HepG2 (cell line): ENCODE results near the gene ZNF431. TPM values are rescaled to one million over a fixed set of nuclear protein-coding genes. Genes with fewer than 3 reads are reported as not detected.

ENCODE experiments used
- ATAC-seq: fragments of 200-7000 bp; cut with Tn5 transposase; 3 replicates; pipeline ENCODE4 v1.9.1; 2020; ENCODE audit warnings: mild to moderate bottlenecking, moderate library complexity
- BruUV-seq: library from RNA; stranded (reverse); fragments of 400-500 nt; replicated peaks from 2 replicates; lab custom pipeline; 2021; lab: Mats Ljungman, UMichigan
- CTCF ChIA-PET: fragments of 300-600 bp; formaldehyde crosslinking; extraction: SDS; loops from one replicate; lab custom pipeline; 2021; ENCODE audit warnings: low total read pairs, inconsistent platforms, low intra/inter-chr PET ratio; lab: Yijun Ruan, JAX
- POLR2A ChIA-PET: fragments of 350-600 bp; sonication (Branson Sonifier 250); formaldehyde crosslinking; loops from one replicate; lab custom pipeline; 2020; ENCODE audit warnings: antibody characterized with exemption, inconsistent platforms; lab: Yijun Ruan, JAX
- DNase-seq: peaks from one replicate; pipeline ENCODE4 v3.0.0-alpha.2; 2015; ENCODE audit warnings: low spot score
- FAIRE-seq: peaks from 3 replicates; lab custom pipeline; 2011; peaks lifted over from hg19 to GRCh38; lab: Jason Lieb, UNC
- H2AFZ ChIP-seq: one replicate; pipeline ENCODE4 v1.6.1; 2011; ENCODE audit warnings: low read length, inconsistent platforms
- H3K27ac ChIP-seq: fragments of 300-600 bp; 3 replicates; pipeline ENCODE4 v1.8.0; 2011; ENCODE audit warnings: mixed run types, mild to moderate bottlenecking, mixed read lengths, low read length, inconsistent platforms; ENCODE audit not compliant: insufficient read depth; ENCODE audit errors: extremely low read length
- H3K27me3 ChIP-seq, 2 experiments: fragments of 200-600 bp in 1 of 2; 2 replicates in 1 of 2; 3 replicates in 1 of 2; pipeline versions ENCODE4 v1.6.0 to v1.8.0; 2011; ENCODE audit warnings: low read length in 2 of 2, mild to moderate bottlenecking in 2 of 2, moderate library complexity in 2 of 2, inconsistent platforms in 1 of 2; ENCODE audit not compliant: insufficient read depth in 2 of 2, control insufficient read depth in 1 of 2
- H3K36me3 ChIP-seq, 2 experiments: fragments of 200-600 bp in 1 of 2; replicated peaks in 1 of 2; 2 replicates in 1 of 2; 3 replicates in 1 of 2; pipeline versions ENCODE4 v1.5.1 to v1.8.0; 2011; ENCODE audit warnings: low read length in 2 of 2, inconsistent platforms in 1 of 2; ENCODE audit not compliant: insufficient read depth in 2 of 2, control insufficient read depth in 1 of 2
- H3K4me1 ChIP-seq: 2 replicates; pipeline ENCODE4 v1.5.1; 2012; ENCODE audit warnings: low read length, inconsistent platforms; ENCODE audit not compliant: insufficient read depth
- H3K4me2 ChIP-seq: 2 replicates; pipeline ENCODE4 v1.6.0; 2011; ENCODE audit warnings: low read depth, low read length, inconsistent platforms
- H3K4me3 ChIP-seq, 3 experiments: fragments of 200-600 bp in 1 of 3; sonication (generic), shearing (Covaris generic) in 1 of 3; replicated peaks in 1 of 3; 2 replicates each; pipeline ENCODE4 v1.5.1; 2011 to 2016; ENCODE audit warnings: low read length in 3 of 3, inconsistent platforms in 2 of 3, low read depth in 2 of 3, mild to moderate bottlenecking in 2 of 3, control low read depth in 1 of 3, mixed read lengths in 1 of 3; ENCODE audit not compliant: insufficient read depth in 1 of 3
- H3K79me2 ChIP-seq: one replicate; pipeline ENCODE4 v1.6.1; 2011; ENCODE audit warnings: low read length, inconsistent platforms; ENCODE audit not compliant: insufficient read depth
- H3K9ac ChIP-seq: 2 replicates; pipeline ENCODE4 v1.6.0; 2011; ENCODE audit warnings: mild to moderate bottlenecking, low read depth, low read length, inconsistent platforms; ENCODE audit not compliant: insufficient read depth
- H3K9me3 ChIP-seq: 2 replicates; pipeline ENCODE4 v1.5.1; 2012; ENCODE audit warnings: mild to moderate bottlenecking, low read length
- H4K20me1 ChIP-seq: 2 replicates; pipeline ENCODE4 v1.6.0; 2011; ENCODE audit warnings: inconsistent platforms, mild to moderate bottlenecking, low read length, moderate library complexity; ENCODE audit not compliant: insufficient read depth
- GPBP1L1 ChIP-seq: sonication (generic); formaldehyde crosslinking; IDR thresholded peaks from 2 replicates; pipeline ENCODE4 v1.5.0; 2020; ENCODE audit warnings: mild to moderate bottlenecking, missing genetic modification reagents
- HNRNPUL1 ChIP-seq: fragments of 200-400 bp; formaldehyde crosslinking; IDR thresholded peaks from 2 replicates; pipeline ENCODE4 v1.6.1; 2017; ENCODE audit warnings: low read depth, mild to moderate bottlenecking, low read length, moderate library complexity
- PRDM4 ChIP-seq: sonication (generic); formaldehyde crosslinking; IDR thresholded peaks from 2 replicates; pipeline ENCODE4 v1.9.0; 2021; ENCODE audit warnings: missing genetic modification reagents, borderline replicate concordance
- PRMT3 ChIP-seq: sonication (generic); formaldehyde crosslinking; IDR thresholded peaks from 2 replicates; pipeline ENCODE4 v1.8.1; 2022; ENCODE audit warnings: low read depth, mild to moderate bottlenecking, moderate library complexity, missing genetic modification reagents, borderline replicate concordance
- RXRA ChIP-seq: sonication (generic); formaldehyde crosslinking; IDR thresholded peaks from 2 replicates; pipeline ENCODE4 v1.5.1; 2020; ENCODE audit warnings: missing genetic modification reagents
- ZBTB4 ChIP-seq: sonication (generic); formaldehyde crosslinking; IDR thresholded peaks from 2 replicates; pipeline ENCODE4 v1.4.0; 2020; ENCODE audit warnings: missing genetic modification reagents, mild to moderate bottlenecking, borderline replicate concordance
- ZFP62 ChIP-seq: sonication (generic); formaldehyde crosslinking; IDR thresholded peaks from 2 replicates; pipeline ENCODE4 v1.4.0; 2020; ENCODE audit warnings: missing genetic modification reagents
- ZKSCAN1 ChIP-seq: fragments of 150-350 bp; IDR thresholded peaks from 2 replicates; pipeline ENCODE4 v1.6.1; 2014; ENCODE audit warnings: low read length
- ZNF143 ChIP-seq: sonication (generic); formaldehyde crosslinking; IDR thresholded peaks from 2 replicates; pipeline ENCODE4 v1.4.0; 2020; ENCODE audit warnings: missing genetic modification reagents
- ZNF260 ChIP-seq: sonication (generic); formaldehyde crosslinking; IDR thresholded peaks from 2 replicates; pipeline ENCODE4 v1.4.0; 2020; ENCODE audit warnings: missing genetic modification reagents, low read depth, mild to moderate bottlenecking, borderline replicate concordance
- ZNF570 ChIP-seq: sonication (generic); formaldehyde crosslinking; IDR thresholded peaks from 2 replicates; pipeline ENCODE4 v1.4.0; 2020; ENCODE audit warnings: mild to moderate bottlenecking, missing genetic modification reagents, borderline replicate concordance
- WGBS: methylation state at CpG from one replicate; pipeline ENCODE4 v1.1.6; 2017; ENCODE audit warnings: low lambda C conversion rate; 5-methylcytosine and 5-hydroxymethylcytosine counted together
- in situ Hi-C: cut with HindIII; loops from 2 replicates; pipeline ENCODE4 v1.10.0; 2017; ENCODE audit warnings: low pct_unique_long_range_greater_than_20kb; ENCODE audit not compliant: extremely low pct_ligation_motif_present
- intact Hi-C: fragments of 100-400 bp; cut with micrococcal nuclease; formaldehyde crosslinking; loops from one replicate; pipeline ENCODE4 v1.10.0; 2022; ENCODE audit not compliant: unreplicated experiment
- polyA plus RNA-seq, 8 experiments: library from polyadenylated mRNA; depleted of rRNA in 3 of 8; stranded (reverse) in 7 of 8; unstranded in 1 of 8; fragments of >200 nt; fragmentation: Illumina TruSeq in 4 of 8; extraction: Trizol in 4 of 8; gene quantifications; 2 replicates each; pipeline versions ENCODE4 v1.2.1 to v1.2.3, GENCODE V29; 2011 to 2016; ENCODE audit warnings: low read depth in 4 of 8, missing spikeins in 1 of 8, mixed read lengths in 1 of 8; ENCODE audit not compliant: insufficient read depth in 1 of 8
- total RNA-seq, 5 experiments: library from RNA; depleted of rRNA; stranded (reverse); fragments of >200 nt; fragmentation: Illumina TruSeq; extraction: Trizol; gene quantifications; 2 replicates each; pipeline ENCODE4 v1.2.3, GENCODE V29; 2016; ENCODE audit warnings: low read depth in 1 of 5

The ZNF431 gene
- total and polyA plus RNA-seq, 2 of the 13 experiments (the other 11 are each of a cell fraction or from before 2014, with no cell fraction given): 4.4 to 11.8 TPM

- TF ChIP-seq RXRA (CRISPR knock-in tag): no peak
- TF ChIP-seq ZNF143 (CRISPR knock-in tag): no peak
- TF ChIP-seq GPBP1L1 (CRISPR knock-in tag): no peak
These were observed 32.7 kb upstream of the ZNF431 start (continued) for GRCh38 chr19:21109116-21109515.

GRCh38 chr19:21110183-21110582, 31.7 kb upstream of the ZNF431 start:
- Histone ChIP-seq H3K9me3 (peaks cover 6% of the 10 kb centered on the region; the same call in 1 of the 2 replicates), H3K4me2 (no peak overlapping the region), H3K9ac (no peak overlapping the region), H4K20me1 (no peaks in the 10 kb centered on the region), H3K27ac (no peak overlapping the region), H3K27me3 (no peaks in the 10 kb centered on the region; a peak in 1 of 5 replicates), H3K36me3 (peaks cover 0 to 6% of the 10 kb centered on the region in 2 experiments; a peak in 3 of 5 replicates), H3K4me1 (no peaks in the 10 kb centered on the region), H2AFZ (no peak overlapping the region), H3K79me2 (no peaks in the 10 kb centered on the region), H3K4me3 (no peak overlapping the region)
- intact Hi-C loops: no loop called here
- 95% methylated on average over 1 of the region's 1 CpG for WGBS
- DNase-seq: no peak
- no TSS peak for BruUV-seq
- in situ Hi-C loops: no loop called here
- ATAC-seq: no peak
- POLR2A ChIA-PET: no interaction called here
- FAIRE-seq: no peak
- CTCF ChIA-PET: no interaction called here
- no peak for TF ChIP-seq ZNF570 (CRISPR knock-in tag)
- TF ChIP-seq ZNF260 (CRISPR knock-in tag): no peak
- no peak for TF ChIP-seq ZBTB4 (CRISPR knock-in tag)
- no peak for TF ChIP-seq ZFP62 (CRISPR knock-in tag)
- no peak for TF ChIP-seq ZKSCAN1
- TF ChIP-seq PRDM4 (CRISPR knock-in tag): no peak
- no peak for TF ChIP-seq PRMT3 (CRISPR knock-in tag)
- no peak for TF ChIP-seq HNRNPUL1
